C4-2B (cell line): ENCODE measurements around the gene SCN5A.

Source experiments
- ZFX ChIP-seq: fragments of 450-650 bp; IDR thresholded peaks from 2 replicates; pipeline ENCODE4 v1.6.1; 2017
- TF ChIP-seq, protein P1 (sequence below): fragments of 450-650 bp; conservative IDR thresholded peaks from 2 replicates; pipeline ENCODE4 v1.5.1; 2017; ENCODE audit warnings: mild to moderate bottlenecking

GRCh38 chr3:38561746-38562466, 87.6 kb downstream of the SCN5A start:
- TF ChIP-seq, protein P1, sequence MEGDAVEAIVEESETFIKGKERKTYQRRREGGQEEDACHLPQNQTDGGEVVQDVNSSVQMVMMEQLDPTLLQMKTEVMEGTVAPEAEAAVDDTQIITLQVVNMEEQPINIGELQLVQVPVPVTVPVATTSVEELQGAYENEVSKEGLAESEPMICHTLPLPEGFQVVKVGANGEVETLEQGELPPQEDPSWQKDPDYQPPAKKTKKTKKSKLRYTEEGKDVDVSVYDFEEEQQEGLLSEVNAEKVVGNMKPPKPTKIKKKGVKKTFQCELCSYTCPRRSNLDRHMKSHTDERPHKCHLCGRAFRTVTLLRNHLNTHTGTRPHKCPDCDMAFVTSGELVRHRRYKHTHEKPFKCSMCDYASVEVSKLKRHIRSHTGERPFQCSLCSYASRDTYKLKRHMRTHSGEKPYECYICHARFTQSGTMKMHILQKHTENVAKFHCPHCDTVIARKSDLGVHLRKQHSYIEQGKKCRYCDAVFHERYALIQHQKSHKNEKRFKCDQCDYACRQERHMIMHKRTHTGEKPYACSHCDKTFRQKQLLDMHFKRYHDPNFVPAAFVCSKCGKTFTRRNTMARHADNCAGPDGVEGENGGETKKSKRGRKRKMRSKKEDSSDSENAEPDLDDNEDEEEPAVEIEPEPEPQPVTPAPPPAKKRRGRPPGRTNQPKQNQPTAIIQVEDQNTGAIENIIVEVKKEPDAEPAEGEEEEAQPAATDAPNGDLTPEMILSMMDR, result no peak
- TF ChIP-seq ZFX, result no peak
